Measurements from ENCODE around the gene RSRC1. TPM values are rescaled to one million over a fixed set of nuclear protein-coding genes. Genes with fewer than 3 reads are reported as not detected.

The RSRC1 gene
- total RNA-seq, 1 donor from 2014 or later = 28.5 TPM

DNA sequence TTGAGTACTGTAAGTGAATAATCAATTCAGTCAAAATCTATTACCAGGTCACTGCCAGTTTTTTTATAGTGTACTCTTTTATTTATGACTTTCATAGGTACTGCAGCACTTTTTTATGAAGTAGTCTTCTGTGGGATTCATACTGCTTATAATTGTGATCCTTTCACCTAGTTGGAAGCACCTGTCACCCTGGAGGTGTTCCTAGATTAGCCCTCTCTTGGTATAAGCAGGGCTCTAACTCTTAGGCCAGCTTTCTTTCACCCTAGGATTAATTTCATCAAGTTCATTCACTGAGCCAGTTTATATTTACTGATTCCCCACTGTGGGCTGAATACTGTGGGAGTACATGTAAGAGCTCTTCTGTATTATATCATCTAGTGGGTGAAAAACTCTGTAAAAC is 395.2 kb downstream of the RSRC1 start:
- H3K4me2 ChIP-seq (ENCODE audit: low read length) = no peak overlapping the region
- TF ChIP-seq, protein P1, sequence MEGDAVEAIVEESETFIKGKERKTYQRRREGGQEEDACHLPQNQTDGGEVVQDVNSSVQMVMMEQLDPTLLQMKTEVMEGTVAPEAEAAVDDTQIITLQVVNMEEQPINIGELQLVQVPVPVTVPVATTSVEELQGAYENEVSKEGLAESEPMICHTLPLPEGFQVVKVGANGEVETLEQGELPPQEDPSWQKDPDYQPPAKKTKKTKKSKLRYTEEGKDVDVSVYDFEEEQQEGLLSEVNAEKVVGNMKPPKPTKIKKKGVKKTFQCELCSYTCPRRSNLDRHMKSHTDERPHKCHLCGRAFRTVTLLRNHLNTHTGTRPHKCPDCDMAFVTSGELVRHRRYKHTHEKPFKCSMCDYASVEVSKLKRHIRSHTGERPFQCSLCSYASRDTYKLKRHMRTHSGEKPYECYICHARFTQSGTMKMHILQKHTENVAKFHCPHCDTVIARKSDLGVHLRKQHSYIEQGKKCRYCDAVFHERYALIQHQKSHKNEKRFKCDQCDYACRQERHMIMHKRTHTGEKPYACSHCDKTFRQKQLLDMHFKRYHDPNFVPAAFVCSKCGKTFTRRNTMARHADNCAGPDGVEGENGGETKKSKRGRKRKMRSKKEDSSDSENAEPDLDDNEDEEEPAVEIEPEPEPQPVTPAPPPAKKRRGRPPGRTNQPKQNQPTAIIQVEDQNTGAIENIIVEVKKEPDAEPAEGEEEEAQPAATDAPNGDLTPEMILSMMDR (IDR thresholded peaks at IDR 0.05; ENCODE audit: insufficient read depth, low read depth, low read length) = no peak
- TF ChIP-seq EZH2 (IDR thresholded peaks at IDR 0.05; ENCODE audit: insufficient read depth, low read length) = no peak
- H3K79me2 ChIP-seq (ENCODE audit: insufficient read depth, low read length) = no peaks in the 10 kb centered on the region
- no peak overlapping the region for H2AFZ ChIP-seq (ENCODE audit: low read depth, low read length)
- FAIRE-seq = no peak
- H3K4me1 Mint-ChIP-seq (ENCODE audit: low read depth, unreplicated experiment) = no peaks in the 10 kb centered on the region
- H3K27me3 Mint-ChIP-seq (ENCODE audit: low read depth, unreplicated experiment) = no peaks in the 10 kb centered on the region
- no peak overlapping the region for H3K27ac Mint-ChIP-seq (ENCODE audit: unreplicated experiment)
- no peaks in the 10 kb centered on the region for H3K4me1 ChIP-seq (ENCODE audit: insufficient read depth, low read length)
- H3K9me3 Mint-ChIP-seq (ENCODE audit: unreplicated experiment) = peaks cover 2% of the 10 kb centered on the region
- H3K9me3 ChIP-seq (ENCODE audit: insufficient read depth, low read depth, low read length) = no peaks in the 10 kb centered on the region
- H3K27me3 ChIP-seq (ENCODE audit: insufficient read depth, low read length) = no peaks in the 10 kb centered on the region
- no peaks in the 10 kb centered on the region for H4K20me1 ChIP-seq (ENCODE audit: insufficient read depth, low read length)
- no peak for DNase-seq (ENCODE audit: low read depth)
- H3K36me3 ChIP-seq (ENCODE audit: insufficient read depth, low read length) = no peaks in the 10 kb centered on the region
- H3K36me3 Mint-ChIP-seq (ENCODE audit: low read depth, unreplicated experiment) = no peaks in the 10 kb centered on the region
- H3K4me3 ChIP-seq (ENCODE audit: insufficient read depth, low read depth, low read length) = no peak overlapping the region
- H3K9ac ChIP-seq (ENCODE audit: low read length) = no peak overlapping the region
- H3K4me3 Mint-ChIP-seq (ENCODE audit: unreplicated experiment) = no peak overlapping the region
- no peak overlapping the region for H3K27ac ChIP-seq (ENCODE audit: low read depth, low read length)

DNA sequence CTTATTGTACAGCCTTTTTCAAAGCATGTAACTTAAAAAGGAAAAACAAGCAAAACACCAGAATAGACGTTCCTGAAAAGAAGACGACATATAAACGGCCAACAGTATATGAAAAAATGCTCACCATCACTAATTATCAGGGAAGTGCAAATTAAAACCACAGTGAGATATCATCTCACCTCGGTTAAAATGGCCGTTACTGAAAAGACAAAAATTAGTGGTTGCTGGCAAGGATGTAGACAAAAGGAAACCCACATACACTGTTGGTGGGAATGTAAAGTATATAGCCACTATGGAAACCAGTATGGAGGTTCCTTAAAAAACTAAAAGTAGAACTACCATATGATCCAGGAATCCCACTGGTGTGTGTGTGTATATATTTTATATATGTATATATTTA is 396.6 kb downstream of the RSRC1 start:
- no peak for DNase-seq (ENCODE audit: low read depth)
- Histone ChIP-seq H3K9me3 (ENCODE audit: insufficient read depth, low read depth, low read length) (no peaks in the 10 kb centered on the region), H2AFZ (ENCODE audit: low read depth, low read length) (no peak overlapping the region), H3K4me1 (ENCODE audit: insufficient read depth, low read length) (no peaks in the 10 kb centered on the region), H3K27me3 (ENCODE audit: insufficient read depth, low read length) (no peaks in the 10 kb centered on the region), H3K79me2 (ENCODE audit: insufficient read depth, low read length) (no peaks in the 10 kb centered on the region), H3K4me3 (ENCODE audit: insufficient read depth, low read depth, low read length) (no peak overlapping the region), H4K20me1 (ENCODE audit: insufficient read depth, low read length) (no peaks in the 10 kb centered on the region), H3K36me3 (ENCODE audit: insufficient read depth, low read length) (no peaks in the 10 kb centered on the region), H3K9ac (ENCODE audit: low read length) (no peak overlapping the region), H3K27ac (ENCODE audit: low read depth, low read length) (no peak overlapping the region), H3K4me2 (ENCODE audit: low read length) (no peak overlapping the region)
- FAIRE-seq = no peak
- no peaks in the 10 kb centered on the region for H3K36me3 Mint-ChIP-seq (ENCODE audit: low read depth, unreplicated experiment)
- TF ChIP-seq, protein P1 (IDR thresholded peaks at IDR 0.05; ENCODE audit: insufficient read depth, low read depth, low read length) = no peak
- TF ChIP-seq EZH2 (IDR thresholded peaks at IDR 0.05; ENCODE audit: insufficient read depth, low read length) = no peak
- H3K4me1 Mint-ChIP-seq (ENCODE audit: low read depth, unreplicated experiment) = no peaks in the 10 kb centered on the region
- H3K9me3 Mint-ChIP-seq (ENCODE audit: unreplicated experiment) = peaks cover 2% of the 10 kb centered on the region
- H3K4me3 Mint-ChIP-seq (ENCODE audit: unreplicated experiment) = no peak overlapping the region
- no peak overlapping the region for H3K27ac Mint-ChIP-seq (ENCODE audit: unreplicated experiment)
- H3K27me3 Mint-ChIP-seq (ENCODE audit: low read depth, unreplicated experiment) = no peaks in the 10 kb centered on the region

DNA sequence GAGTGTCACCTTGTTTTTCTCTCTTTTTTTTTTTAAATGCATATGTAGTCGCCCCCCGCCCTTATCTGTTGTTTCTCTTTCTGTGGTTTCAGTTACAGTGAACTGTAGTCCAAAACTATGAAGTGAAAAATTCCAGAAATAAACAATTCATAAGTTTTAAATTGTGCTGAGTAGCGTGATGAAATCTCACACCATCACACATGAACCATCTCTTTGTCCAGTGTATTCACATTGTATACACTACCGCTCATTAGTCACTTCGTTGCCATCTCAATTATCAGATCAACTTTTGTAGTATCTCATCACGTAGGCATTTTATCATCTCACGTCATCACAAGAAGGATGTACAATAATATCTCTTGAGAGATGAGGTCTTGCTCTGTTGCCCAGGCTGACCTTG is 398.6 kb downstream of the RSRC1 start:
- no peak overlapping the region for H3K27ac Mint-ChIP-seq (ENCODE audit: unreplicated experiment)
- H3K4me3 Mint-ChIP-seq (ENCODE audit: unreplicated experiment) = no peak overlapping the region
- no peak overlapping the region for H2AFZ ChIP-seq (ENCODE audit: low read depth, low read length)
- H3K4me1 Mint-ChIP-seq (ENCODE audit: low read depth, unreplicated experiment) = no peaks in the 10 kb centered on the region
- H3K4me3 ChIP-seq (ENCODE audit: insufficient read depth, low read depth, low read length) = no peak overlapping the region
- peak; percentile 74 for DNase-seq (ENCODE audit: low read depth)
- H3K36me3 Mint-ChIP-seq (ENCODE audit: low read depth, unreplicated experiment) = no peaks in the 10 kb centered on the region
- no peaks in the 10 kb centered on the region for H3K79me2 ChIP-seq (ENCODE audit: insufficient read depth, low read length)
- no peak for TF ChIP-seq EZH2 (IDR thresholded peaks at IDR 0.05; ENCODE audit: insufficient read depth, low read length)
- TF ChIP-seq, protein P1 (IDR thresholded peaks at IDR 0.05; ENCODE audit: insufficient read depth, low read depth, low read length) = no peak
- no peaks in the 10 kb centered on the region for H4K20me1 ChIP-seq (ENCODE audit: insufficient read depth, low read length)
- H3K4me1 ChIP-seq (ENCODE audit: insufficient read depth, low read length) = no peaks in the 10 kb centered on the region
- H3K27me3 ChIP-seq (ENCODE audit: insufficient read depth, low read length) = no peaks in the 10 kb centered on the region
- H3K9me3 ChIP-seq (ENCODE audit: insufficient read depth, low read depth, low read length) = no peaks in the 10 kb centered on the region
- no peaks in the 10 kb centered on the region for H3K27me3 Mint-ChIP-seq (ENCODE audit: low read depth, unreplicated experiment)
- no peak overlapping the region for H3K9ac ChIP-seq (ENCODE audit: low read length)
- H3K9me3 Mint-ChIP-seq (ENCODE audit: unreplicated experiment) = no peaks in the 10 kb centered on the region
- FAIRE-seq = no peak
- no peaks in the 10 kb centered on the region for H3K36me3 ChIP-seq (ENCODE audit: insufficient read depth, low read length)
- no peak overlapping the region for H3K27ac ChIP-seq (ENCODE audit: low read depth, low read length)
- no peak overlapping the region for H3K4me2 ChIP-seq (ENCODE audit: low read length)

All from astrocyte (in vitro differentiated cells and primary cell).